ENCODE results near the gene FAM83B.
"Not testable (repeated sequence)": the region's sequence is repeated elsewhere in the genome, so short reads cannot be mapped to it uniquely, and the experiment has no call there.

Gene FAM83B

DNA sequence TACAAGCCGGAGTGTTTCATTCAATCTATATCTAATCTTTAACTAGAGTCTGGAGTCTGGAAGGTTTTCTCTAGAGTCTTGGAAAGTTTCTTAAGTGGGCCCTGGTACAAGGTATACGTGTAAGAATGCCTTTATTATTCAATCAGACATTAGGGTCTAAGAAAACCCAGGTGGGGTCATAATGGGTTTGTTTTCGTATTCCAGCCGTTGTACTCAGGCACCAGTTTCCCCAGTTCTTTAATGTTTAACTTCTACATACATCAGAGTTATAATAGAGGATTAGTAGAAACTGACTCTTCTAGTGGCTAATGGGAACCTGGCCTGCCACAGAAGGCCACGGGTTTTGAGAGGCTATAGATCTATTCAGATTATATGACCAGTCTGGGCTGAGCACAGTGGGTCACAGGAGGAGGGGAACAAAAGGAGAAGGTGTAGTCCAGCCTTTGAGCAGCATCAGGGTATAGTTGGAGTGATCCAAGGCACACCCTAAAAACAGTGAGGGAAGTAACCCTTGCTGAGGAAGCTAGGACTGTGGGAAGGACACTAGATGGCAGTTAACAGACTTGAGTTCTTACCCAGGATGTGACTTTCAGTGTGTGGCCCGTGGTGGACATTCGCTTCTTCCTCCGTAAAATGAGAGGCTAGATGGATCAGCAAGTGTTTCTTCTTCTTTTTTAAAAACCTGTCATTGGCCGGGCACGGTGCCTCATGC lies 15.5 kb downstream of the FAM83B start:
- DNase-seq (ENCODE audit: low spot score), result no peak

GRCh38 chr6:54864272-54864671 lies 17.7 kb downstream of the FAM83B start:
- DNase-seq (ENCODE audit: low spot score), result no peak

GRCh38 chr6:54865091-54865631 lies 18.6 kb downstream of the FAM83B start:
- no peak for DNase-seq (ENCODE audit: low spot score)

DNA sequence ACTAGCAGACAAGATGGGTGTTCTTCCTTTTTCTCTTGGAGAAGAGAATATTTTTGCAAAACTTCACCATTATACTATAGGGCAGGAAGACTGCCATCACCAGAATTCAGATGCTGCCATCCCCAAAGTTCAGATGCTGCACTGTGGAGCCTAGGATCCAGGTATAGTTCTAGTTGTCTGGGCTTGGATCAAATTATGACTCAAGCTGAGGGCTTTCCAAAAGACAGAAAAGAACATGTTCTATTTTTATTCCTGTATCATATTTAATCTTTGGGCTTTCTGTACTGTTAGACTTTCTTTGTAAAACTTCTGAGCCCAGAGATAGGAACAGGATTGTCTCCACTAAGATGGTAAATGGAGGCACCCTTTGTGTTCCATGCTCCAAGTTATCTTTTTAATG lies 22.0 kb downstream of the FAM83B start:
- no peak for DNase-seq (ENCODE audit: low spot score)

GRCh38 chr6:54873599-54873998 lies 27.0 kb downstream of the FAM83B start:
- DNase-seq (ENCODE audit: low spot score), result no peak

DNA sequence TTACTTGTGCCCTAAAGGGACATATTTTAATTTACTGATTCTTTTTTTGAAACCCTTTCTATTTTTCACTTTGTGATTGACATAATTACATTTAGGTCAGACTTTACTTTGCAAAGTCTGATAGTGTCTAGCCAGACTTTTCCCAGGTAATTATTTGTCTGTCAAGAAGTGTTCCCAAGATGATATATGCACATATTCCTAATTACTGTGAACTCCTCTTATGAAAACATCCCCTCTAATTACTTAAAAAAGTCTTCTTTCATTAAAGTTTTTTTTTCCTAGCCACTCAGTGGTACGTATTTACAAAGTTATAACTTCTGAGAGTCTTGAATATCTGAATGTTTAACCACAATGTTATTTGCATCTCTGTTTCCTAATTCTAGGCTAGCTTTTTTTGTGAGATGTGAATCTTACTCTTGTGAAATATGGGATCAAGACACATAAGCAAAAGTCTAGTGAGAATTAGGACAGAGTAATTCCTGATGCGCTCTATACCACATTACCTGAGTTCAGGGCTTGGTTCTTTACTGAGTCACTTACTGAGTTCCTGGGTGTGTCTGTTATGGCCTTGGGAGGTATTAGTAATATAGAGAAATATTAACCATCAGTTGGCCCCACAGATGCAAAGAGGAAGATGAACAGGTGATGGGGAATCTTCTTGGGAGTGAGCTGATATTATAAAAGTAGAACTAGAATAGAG lies 27.9 kb downstream of the FAM83B start:
- no peak for DNase-seq (ENCODE audit: low spot score)

DNA sequence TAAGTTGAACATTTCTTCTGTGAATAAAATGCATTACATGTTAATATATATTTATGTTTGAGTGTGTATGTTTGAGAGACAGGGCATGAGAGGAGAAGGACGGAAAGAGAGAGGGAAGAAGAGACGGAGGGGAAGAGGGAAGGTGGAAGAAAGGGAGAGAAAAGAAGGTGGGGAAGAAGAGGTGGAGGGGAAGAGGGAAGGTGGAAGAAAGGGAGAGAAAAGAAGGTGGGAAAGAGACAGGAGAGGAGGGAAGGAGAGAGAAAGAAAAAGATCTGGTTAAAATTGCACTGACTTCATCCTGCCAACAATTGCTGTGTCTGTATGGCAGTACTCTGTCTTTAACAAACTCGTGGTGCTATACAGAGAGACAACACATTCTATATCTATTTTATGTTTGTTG lies 29.0 kb downstream of the FAM83B start:
- DNase-seq (ENCODE audit: low spot score), result no peak

- no peak for DNase-seq (ENCODE audit: low spot score)
Observed at GRCh38 chr6:54876365-54876764, 29.8 kb downstream of the FAM83B start.

- DNase-seq (ENCODE audit: low spot score), result no peak
Observed at GRCh38 chr6:54876871-54877270, 30.3 kb downstream of the FAM83B start.

DNA sequence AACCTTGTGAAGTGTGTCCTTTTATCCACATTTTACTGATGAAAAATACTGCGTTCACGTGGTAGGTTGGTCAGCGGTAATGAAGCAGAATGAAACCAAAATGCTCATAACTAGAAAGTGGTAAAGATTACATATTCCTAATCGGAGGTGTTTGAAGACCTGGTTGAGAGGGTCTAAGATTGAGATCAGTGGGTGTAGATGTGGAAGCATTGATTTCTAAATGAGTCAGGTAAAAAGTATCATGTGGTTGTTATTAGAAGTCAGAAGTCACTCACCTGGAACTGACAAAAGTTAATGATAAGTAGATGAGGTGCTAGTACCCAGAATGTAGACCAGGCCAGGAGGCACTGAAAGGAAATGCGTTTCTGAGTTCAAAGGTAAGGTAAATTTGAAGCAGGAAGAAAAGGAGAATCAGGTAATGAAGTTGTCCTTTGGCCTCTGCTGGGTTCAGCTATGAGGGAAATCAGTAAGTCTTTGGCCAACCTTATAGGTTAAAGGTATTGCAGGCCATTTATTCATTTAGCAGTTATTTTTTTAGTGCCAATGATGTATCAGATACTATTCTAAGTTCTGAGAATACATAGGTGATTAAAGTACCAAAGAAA lies 31.2 kb downstream of the FAM83B start:
- no peak for DNase-seq (ENCODE audit: low spot score)

GRCh38 chr6:54878718-54879117 lies 32.1 kb downstream of the FAM83B start:
- no peak for DNase-seq (ENCODE audit: low spot score)

DNA sequence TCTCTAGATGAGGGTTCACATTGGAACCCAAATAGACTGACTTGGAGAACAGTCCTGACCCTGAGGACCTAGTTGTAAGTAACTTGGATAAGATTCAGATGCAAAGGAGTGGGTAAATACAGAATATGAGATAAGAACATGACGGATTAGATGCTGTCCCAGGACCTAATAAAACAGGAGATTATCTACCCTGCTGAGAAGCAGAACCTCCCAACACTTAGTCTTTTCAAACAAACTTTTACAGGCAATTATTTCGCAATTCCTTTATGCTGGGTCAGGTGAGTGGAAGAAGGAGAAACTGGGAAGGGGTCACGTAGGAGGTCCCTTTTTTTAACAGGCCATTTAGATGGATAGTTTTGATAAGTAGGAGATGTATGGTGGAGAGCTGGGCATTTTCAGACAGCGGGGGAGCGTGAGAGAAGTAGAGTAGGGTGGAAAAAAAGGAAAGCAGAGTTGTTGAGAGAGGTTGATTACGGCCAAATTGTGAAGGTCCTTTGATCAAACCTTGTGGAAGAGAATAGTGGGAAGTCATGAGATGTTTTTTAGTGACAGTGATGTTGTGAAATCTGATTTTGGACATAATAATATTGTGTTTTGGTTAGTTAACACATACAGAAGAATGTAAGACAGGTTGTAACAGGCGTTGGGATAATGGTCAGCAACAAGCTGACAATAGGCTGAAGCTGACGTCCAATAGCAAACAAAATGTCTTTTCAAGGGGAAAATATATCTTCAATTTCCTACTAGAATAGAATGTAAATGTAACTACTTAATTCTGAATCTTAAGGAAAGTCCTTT lies 32.8 kb downstream of the FAM83B start:
- DNase-seq (ENCODE audit: low spot score), result no peak

DNA sequence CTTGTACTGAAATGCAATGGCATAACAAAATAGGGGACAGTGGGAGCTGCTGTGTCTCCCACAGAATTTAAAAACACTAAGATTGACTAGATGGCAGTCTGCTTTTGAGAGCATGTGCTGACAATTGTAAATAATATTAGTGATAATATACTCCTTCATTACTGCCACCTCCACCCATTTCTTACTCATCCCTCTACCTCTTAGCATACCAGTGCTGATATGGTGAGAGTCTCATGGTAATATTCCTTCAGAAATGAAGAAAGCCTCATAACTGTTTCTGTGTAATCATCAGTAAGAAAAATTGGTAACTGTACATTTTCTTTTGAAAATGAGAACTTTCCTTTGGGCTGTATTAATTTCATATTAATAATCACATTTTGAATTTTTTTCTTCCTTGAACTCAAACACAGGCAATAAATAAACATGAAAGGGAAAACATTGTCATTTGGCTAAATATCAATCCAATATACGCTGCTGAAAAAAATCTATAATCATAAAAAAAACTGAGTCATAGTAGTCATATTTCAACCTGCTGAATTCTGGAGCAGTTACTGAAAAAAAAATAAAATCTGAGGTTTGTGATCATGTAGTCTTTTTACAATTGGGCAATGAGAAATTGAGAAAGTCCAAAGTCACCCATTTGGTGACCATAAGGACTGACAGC lies 34.6 kb downstream of the FAM83B start:
- DNase-seq (ENCODE audit: low spot score), result no peak

DNA sequence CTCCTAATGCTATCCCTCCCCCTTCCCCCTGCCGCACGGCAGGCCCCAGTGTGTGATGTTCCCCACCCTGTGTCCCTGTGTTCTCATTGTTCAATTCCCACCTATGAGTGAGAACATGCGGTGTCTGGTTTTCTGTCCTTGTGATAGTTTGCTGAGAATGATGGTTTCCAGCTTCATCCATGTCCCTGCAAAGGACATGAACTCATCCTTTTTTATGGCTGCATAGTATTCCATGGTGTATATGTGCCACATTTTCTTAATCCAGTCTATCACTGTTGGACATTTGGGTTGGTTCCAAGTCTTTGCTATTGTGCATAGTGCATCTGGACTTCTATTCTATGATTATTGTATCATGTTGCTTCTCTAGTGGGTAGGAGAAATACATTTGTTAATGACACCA lies 35.3 kb downstream of the FAM83B start:
- not testable (repeated sequence) for DNase-seq (ENCODE audit: low spot score)

GRCh38 chr6:54886932-54887584 lies 40.5 kb downstream of the FAM83B start:
- no peak for DNase-seq (ENCODE audit: low spot score)

GRCh38 chr6:54891536-54891935 lies 45.0 kb downstream of the FAM83B start:
- no peak for DNase-seq (ENCODE audit: low spot score)

DNA sequence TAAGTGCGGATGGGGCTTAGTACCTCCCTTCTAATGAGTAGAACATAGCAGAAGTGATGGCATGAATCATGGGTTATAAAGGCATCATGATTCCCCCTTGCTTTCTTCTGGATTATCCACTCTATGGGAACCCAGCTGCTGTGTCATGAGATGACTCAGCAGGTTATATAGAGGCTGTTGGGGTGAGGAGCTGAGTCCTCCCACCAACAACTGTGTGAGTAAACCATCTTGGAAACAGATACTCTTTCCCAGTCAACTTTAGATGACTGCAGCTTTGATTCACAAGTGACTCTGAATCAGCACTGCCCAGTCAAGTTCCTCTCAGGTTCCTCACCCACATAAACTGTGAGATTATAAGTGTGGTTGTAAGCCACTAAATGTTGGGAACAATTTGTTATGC lies 46.3 kb downstream of the FAM83B start:
- no peak for DNase-seq (ENCODE audit: low spot score)

GRCh38 chr6:54893818-54894217 lies 47.2 kb downstream of the FAM83B start:
- no peak for DNase-seq (ENCODE audit: low spot score)

GRCh38 chr6:54896302-54896701 lies 49.7 kb downstream of the FAM83B start:
- DNase-seq (ENCODE audit: low spot score), result no peak

DNA sequence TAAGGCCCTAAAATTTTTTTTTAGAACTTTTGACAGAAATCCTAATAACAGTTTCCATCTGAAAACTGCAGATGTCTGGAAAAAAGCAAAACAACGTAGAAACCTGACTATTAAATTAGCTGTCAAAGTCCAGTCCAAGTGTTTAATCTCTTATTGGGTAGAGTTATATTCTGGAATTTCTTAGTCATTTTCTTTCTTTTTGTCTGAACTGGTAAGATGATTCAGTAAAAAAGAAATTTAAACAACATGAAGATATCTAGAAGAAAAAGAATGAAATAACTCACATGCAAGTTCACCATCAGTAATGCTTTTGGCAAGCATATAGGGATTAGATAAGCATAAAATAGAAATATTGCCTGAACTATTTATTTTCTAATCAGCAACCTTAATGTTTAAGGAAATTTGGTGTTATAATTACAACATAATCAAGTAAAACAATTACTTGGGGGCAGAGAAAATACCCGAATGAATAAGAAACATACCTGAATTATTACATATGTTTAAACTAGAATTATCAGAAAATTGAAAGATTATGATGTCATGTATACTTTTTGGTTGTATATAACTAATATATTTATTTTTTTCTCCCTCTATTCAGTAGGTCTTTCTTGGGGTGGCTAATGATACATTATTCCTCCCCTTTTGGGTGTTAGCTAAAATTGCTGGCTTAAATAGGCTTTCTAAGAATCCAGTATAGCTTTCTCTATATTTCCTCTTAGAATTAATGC lies 51.1 kb downstream of the FAM83B start:
- DNase-seq (ENCODE audit: low spot score), result no peak

DNA sequence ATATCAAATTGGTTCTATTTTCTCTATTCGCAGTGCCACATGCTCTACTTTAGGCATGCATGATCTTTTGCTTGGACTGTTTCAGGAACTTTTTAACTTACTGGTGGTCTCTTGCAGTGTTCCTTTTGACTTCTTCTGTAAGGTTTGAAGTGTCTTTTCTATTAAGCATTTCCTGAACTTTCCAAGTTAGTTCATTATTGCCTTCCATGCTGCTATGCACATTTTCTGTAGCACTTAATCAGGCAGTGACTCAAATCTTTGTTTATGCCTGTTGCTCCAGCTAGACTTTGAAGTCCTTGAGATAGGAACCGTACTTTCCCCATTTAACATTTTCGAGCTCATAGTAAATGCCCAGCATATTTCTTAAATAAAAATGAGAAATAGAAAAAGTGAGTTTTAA lies 52.2 kb downstream of the FAM83B start:
- DNase-seq (ENCODE audit: low spot score), result no peak
